Vagina (tissue), 2 donors: Measurements from ENCODE around the gene CLDN18.

Experiments
- CTCF ChIP-seq, 3 experiments: fragments of 450-650 bp in 2 of 3; fragments of 200-600 bp in 1 of 3; sonication (generic) in 1 of 3; IDR thresholded peaks; one replicate each; pipeline ENCODE4 v1.5.1; 2017 to 2019; ENCODE audit warnings: antibody characterized with exemption in 3 of 3, mild to moderate bottlenecking in 2 of 3, moderate library complexity in 2 of 3
- POLR2AphosphoS5 ChIP-seq, 2 donors: sonication (generic); formaldehyde crosslinking; IDR thresholded peaks; one replicate each; pipeline ENCODE4 v1.9.0; 2017; ENCODE audit warnings: antibody characterized with exemption in 2 of 2, mild to moderate bottlenecking in 2 of 2, low read depth in 1 of 2; ENCODE audit not compliant: insufficient read depth in 1 of 2

GRCh38 chr3:138066972-138067371, 57.0 kb downstream of the CLDN18 start:
- TF ChIP-seq POLR2AphosphoS5 (IDR thresholded peaks at IDR 0.05; ENCODE audit: insufficient read depth in 1 of 2, low read depth in 1 of 2) (no peak), CTCF (IDR thresholded peaks at IDR 0.05) (no peak)
